GM12875 (cell line): Measurements from ENCODE around the gene TRPC5OS.

Source experiments
- H3K4me3 ChIP-seq: one replicate; pipeline ENCODE4 v1.5.1; 2011; ENCODE audit warnings: low read depth, low read length, control low read depth
- TF ChIP-seq, protein P1 (sequence below): IDR thresholded peaks from 2 replicates; pipeline ENCODE4 v1.5.1; 2011; ENCODE audit warnings: low read depth, mild to moderate bottlenecking, control low read depth, inconsistent platforms, low read length, moderate library complexity, borderline replicate concordance; ENCODE audit not compliant: insufficient read depth

TRPC5OS gene

DNA sequence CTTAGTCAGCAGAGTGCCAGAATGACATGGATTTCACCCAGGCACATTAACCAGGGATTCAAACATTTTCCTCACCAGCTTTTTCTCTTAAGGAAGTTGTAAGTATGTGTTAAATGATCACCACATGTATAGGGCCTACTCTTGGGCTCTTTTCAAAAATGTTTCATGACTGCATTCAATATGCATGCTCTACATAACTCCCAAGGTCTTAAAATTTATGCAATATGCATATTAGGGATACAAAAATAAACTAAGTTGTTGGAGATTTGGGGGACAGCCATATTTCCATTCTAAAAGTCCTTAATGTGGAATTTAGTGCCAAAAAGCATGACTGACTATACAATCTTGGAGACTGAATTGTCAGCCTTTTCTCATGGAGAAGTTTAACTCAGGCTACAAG lies 25.0 kb upstream of the TRPC5OS start:
- TF ChIP-seq, protein P1, sequence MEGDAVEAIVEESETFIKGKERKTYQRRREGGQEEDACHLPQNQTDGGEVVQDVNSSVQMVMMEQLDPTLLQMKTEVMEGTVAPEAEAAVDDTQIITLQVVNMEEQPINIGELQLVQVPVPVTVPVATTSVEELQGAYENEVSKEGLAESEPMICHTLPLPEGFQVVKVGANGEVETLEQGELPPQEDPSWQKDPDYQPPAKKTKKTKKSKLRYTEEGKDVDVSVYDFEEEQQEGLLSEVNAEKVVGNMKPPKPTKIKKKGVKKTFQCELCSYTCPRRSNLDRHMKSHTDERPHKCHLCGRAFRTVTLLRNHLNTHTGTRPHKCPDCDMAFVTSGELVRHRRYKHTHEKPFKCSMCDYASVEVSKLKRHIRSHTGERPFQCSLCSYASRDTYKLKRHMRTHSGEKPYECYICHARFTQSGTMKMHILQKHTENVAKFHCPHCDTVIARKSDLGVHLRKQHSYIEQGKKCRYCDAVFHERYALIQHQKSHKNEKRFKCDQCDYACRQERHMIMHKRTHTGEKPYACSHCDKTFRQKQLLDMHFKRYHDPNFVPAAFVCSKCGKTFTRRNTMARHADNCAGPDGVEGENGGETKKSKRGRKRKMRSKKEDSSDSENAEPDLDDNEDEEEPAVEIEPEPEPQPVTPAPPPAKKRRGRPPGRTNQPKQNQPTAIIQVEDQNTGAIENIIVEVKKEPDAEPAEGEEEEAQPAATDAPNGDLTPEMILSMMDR = no peak

DNA sequence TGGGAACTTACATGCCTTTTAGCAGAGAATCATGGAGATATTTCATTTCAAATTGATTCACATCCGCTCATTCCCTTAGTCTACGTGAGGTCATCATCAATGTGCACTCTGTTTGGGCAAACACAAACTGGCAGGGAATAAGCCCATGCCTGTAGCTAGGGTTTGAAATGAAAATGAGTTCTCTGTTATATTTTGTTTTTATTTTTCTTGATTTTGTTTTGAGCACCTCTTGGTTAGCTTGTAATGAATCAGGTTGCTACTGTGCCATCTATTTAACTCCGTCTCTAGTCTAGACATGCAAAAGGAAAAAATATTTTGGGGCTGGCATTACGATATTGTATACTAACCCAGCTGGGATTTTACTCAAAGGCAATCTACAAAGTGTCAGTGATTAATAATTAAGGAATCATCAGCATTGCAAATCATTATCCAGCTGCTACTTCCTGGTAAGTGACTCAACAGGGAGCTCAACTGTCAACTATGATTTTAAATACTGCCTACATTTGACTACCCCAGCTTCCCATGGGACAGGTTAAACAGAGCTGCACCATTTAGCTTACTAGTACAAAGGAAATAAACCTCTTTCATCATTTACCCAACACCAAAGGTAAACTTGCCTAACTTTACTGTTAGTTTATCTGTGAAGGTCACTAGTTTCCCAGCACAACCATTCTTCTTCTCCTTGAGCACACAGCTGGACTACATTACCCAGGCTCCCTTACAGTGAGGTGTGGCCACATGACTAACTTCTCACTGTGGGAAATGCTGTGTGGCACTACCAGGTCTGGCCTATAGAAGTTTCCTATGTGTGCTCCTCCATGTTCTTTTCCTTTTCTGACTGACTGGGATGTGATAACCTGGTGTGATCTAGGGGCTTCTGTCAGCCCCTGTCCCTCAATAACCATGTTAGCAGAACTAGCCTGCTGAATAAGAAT lies 21.2 kb upstream of the TRPC5OS start:
- H3K4me3 ChIP-seq = no peak overlapping the region
- TF ChIP-seq, protein P1 = no peak

More for the DNA sequence above, 25.0 kb upstream of the TRPC5OS start:
- H3K4me3 ChIP-seq = no peak overlapping the region

DNA sequence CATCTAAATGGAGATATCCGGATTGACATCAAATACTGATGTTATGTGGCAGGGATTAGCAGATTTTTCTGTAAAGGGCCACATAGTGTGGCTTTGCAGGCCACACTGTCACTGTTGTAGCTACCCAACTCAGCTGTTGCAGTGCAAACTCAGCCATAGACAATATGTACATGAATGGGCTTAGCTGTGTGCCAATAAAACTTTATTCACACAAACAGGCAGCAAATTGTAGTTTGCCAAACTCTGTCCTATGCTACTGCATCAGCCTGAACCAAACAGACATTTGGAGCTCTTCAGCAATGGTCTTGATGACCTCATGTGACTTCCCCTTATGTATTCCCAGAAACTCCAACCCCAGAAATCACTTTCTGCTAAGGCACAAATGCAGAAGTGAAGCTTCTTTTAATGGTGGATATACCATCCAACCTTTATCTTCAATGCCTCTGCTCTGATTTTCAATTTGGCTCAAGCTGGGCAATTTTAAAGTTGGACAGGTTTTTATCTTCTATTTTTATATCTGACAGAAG lies 18.4 kb upstream of the TRPC5OS start:
- no peak overlapping the region for H3K4me3 ChIP-seq
- TF ChIP-seq, protein P1 = no peak

DNA sequence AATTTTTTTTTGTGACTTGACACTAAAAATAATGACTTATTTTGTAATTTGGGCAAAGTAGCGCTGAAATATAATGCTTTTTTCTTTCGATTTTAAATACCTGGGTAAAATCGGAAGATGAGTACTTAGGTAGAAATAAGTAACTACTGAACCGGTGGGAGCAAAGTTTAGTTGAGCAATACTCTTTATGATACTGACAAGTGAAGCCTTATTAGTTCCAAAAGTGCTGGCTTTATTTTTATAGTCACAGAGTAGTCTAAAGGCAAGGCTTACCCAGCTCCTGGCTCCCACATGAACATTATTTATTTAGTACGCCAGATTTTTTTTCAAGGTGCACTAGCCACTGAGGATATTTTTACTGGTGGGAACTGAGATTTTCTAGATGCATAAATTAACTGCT lies 14.4 kb upstream of the TRPC5OS start:
- TF ChIP-seq, protein P1 = no peak
- H3K4me3 ChIP-seq = no peak overlapping the region

DNA sequence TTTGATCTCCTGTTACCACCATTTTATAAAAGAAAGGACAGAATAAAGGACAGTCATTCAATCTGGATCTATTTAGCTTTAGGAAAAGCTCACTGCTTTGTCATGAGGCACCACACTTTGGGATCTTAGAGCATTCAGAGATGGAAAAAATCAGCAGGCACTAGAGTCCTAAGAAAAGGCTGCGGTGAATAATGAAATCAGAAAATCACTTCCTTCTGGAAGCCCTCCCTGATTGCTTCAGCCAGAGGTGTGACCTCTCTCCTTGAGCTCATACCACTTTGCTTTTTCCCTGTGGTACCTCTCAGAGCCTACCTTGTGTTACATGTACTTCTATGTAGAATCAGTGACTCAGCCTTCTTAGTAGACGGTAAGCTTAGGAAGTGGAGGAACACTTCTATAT lies 8.7 kb upstream of the TRPC5OS start:
- no peak overlapping the region for H3K4me3 ChIP-seq
- TF ChIP-seq, protein P1 = no peak

DNA sequence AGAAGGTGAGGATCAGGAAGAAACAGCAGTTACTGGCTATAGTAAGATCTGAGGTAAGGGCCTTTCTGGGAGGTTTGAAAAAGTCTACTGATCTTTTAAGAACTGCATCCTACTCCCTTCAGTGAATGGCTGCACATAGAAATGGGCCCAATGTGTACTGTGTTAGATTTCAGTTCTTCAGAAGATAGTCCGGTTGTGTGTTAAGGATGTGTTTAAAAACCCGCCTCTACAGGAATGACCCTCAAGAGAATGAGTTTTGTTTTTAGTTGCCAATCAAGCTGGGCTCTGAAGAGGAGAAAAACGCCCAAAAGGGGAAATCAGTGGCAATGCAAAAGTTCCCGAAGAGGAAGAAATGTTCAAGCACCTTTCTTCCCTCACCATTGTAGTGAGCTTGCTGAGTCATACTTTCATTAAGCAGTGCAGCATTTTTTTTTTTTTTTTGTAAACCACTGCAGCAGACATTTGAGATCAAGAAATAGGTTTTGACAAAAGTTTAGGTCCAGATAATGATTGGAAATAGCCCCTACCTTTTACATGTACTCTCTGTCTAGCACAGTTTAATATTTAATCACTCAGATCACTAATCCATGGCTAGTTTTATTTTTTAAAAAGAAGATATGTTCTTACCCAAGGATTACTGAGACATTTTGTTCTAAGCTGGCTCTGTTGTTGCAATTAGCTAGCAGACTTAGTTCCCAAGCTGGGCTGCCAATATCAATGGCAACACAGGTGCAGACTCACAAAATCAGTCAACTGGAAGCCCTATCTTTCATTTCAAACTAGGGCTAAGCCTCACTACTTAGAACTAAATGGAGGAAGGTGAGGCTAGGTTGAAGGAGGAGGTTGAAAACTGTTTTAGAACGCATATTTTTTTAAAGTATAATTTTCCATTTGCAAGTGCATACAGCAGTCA lies 7.0 kb upstream of the TRPC5OS start:
- TF ChIP-seq, protein P1 = no peak
- H3K4me3 ChIP-seq = no peak overlapping the region
